Testis (tissue), 3 donors: ENCODE data around the gene MIPEP. TPM values are rescaled to one million over a fixed set of nuclear protein-coding genes. Genes with fewer than 3 reads are reported as not detected.
A peak's percentile ranks its signal among the peaks of the same experiment; 100 is the strongest.

Experiments
- DNase-seq: peaks from one replicate; pipeline ENCODE4 v3.0.0-alpha.2; 2019
- H3K27ac ChIP-seq, 2 donors: fragments of 200-600 bp; sonication (generic); one replicate each; pipeline ENCODE4 v1.5.1; 2019
- H3K27me3 ChIP-seq: fragments of 200-600 bp; sonication (generic); one replicate; pipeline ENCODE4 v1.5.1; 2019
- H3K36me3 ChIP-seq: fragments of 200-600 bp; sonication (generic); one replicate; pipeline ENCODE4 v1.5.1; 2017; ENCODE audit warnings: low read depth; ENCODE audit errors: missing control alignments
- H3K4me1 ChIP-seq: fragments of 200-600 bp; sonication (generic); one replicate; pipeline ENCODE4 v1.5.1; 2019
- H3K4me3 ChIP-seq, 2 donors: fragments of 200-600 bp; sonication (generic); one replicate each; pipeline ENCODE4 v1.5.1; 2017 to 2019
- H3K9me3 ChIP-seq: fragments of 200-600 bp; sonication (generic); one replicate; pipeline ENCODE4 v1.5.1; 2017
- CTCF ChIP-seq, 3 experiments: fragments of 450-650 bp in 2 of 3; fragments of 200-600 bp in 1 of 3; sonication (generic) in 1 of 3; IDR thresholded peaks; one replicate each; pipeline ENCODE4 v1.5.1; 2016 to 2019; ENCODE audit warnings: antibody characterized with exemption in 3 of 3, mild to moderate bottlenecking in 2 of 3, moderate library complexity in 1 of 3
- POLR2A ChIP-seq: fragments of 450-650 bp; IDR thresholded peaks from one replicate; pipeline ENCODE4 v1.6.1; 2017; ENCODE audit warnings: antibody characterized with exemption, mild to moderate bottlenecking, moderate library complexity
- WGBS, 2 donors: methylation state at CpG; one replicate each; pipeline ENCODE4 v1.1.5; 2018; 5-methylcytosine and 5-hydroxymethylcytosine counted together
- intact Hi-C: fragments of 100-400 bp; cut with DNase I; formaldehyde crosslinking; loops from one replicate; pipeline ENCODE4 v1.15.1; 2023; ENCODE audit warnings: low total_unique reads
- polyA plus RNA-seq: library from polyadenylated mRNA; stranded (reverse); fragments of 350-450 nt; fragmentation: Illumina TruSeq; extraction: RNeasy Lipid Tissue Mini Kit (QIAGEN cat#74804); gene quantifications from one replicate; pipeline ENCODE4 v1.2.3, GENCODE V29; 2014; ENCODE audit warnings: low read depth, low replicate concordance; ENCODE audit not compliant: insufficient read depth
- total RNA-seq, 2 donors: library from RNA; depleted of rRNA; stranded (reverse); fragments of >200 nt; gene quantifications; one replicate each; pipeline ENCODE4 v1.2.3, GENCODE V29; 2016

Gene MIPEP
- total and polyA plus RNA-seq, 3 donors from 2014 or later = 25.7 to 29.4 (median 27.6) TPM

GRCh38 chr13:23799945-23800344 lies 89.3 kb downstream of the MIPEP start:
- intact Hi-C loops = no loop called here
- Histone ChIP-seq H3K36me3 (no peaks in the 10 kb centered on the region), H3K27me3 (no peaks in the 10 kb centered on the region), H3K27ac (peak overlapping the region in 1 of 2 donors; percentile 36), H3K4me1 (no peaks in the 10 kb centered on the region), H3K9me3 (no peaks in the 10 kb centered on the region), H3K4me3 (no peak overlapping the region)
- TF ChIP-seq POLR2A = no peak
- TF ChIP-seq CTCF (IDR thresholded peaks at IDR 0.05) = no peak
- WGBS, 2 donors = 53 to 65% methylated on average over 1 of the region's 1 CpG
- no peak for DNase-seq

- TF ChIP-seq POLR2A (no peak), CTCF (IDR thresholded peaks at IDR 0.05) (no peak)
- Histone ChIP-seq H3K27me3 (no peaks in the 10 kb centered on the region), H3K4me3 (no peak overlapping the region), H3K36me3 (no peaks in the 10 kb centered on the region), H3K4me1 (no peaks in the 10 kb centered on the region), H3K9me3 (no peaks in the 10 kb centered on the region), H3K27ac (no peak overlapping the region)
- intact Hi-C loops = no loop called here
- no peak for DNase-seq
- 93 to 97% methylated on average over 5 of the region's 5 CpGs for WGBS, 2 donors
These were observed 91.8 kb downstream of the MIPEP start for GRCh38 chr13:23797276-23797903.

GRCh38 chr13:23796551-23796950 lies 92.6 kb downstream of the MIPEP start:
- no peak for TF ChIP-seq CTCF (IDR thresholded peaks at IDR 0.05)
- TF ChIP-seq POLR2A = no peak
- Histone ChIP-seq H3K9me3 (no peaks in the 10 kb centered on the region), H3K27me3 (no peaks in the 10 kb centered on the region), H3K4me1 (no peaks in the 10 kb centered on the region), H3K36me3 (no peaks in the 10 kb centered on the region), H3K27ac (no peak overlapping the region), H3K4me3 (no peak overlapping the region)
- no peak for DNase-seq
- WGBS, 2 donors = 74 to 87% methylated on average over 2 of the region's 2 CpGs
- intact Hi-C loops = no loop called here

GRCh38 chr13:23794267-23795161 lies 94.7 kb downstream of the MIPEP start:
- Histone ChIP-seq H3K27me3 (no peaks in the 10 kb centered on the region), H3K4me3 (no peak overlapping the region), H3K27ac (no peak overlapping the region), H3K36me3 (no peaks in the 10 kb centered on the region), H3K9me3 (no peaks in the 10 kb centered on the region), H3K4me1 (no peaks in the 10 kb centered on the region)
- TF ChIP-seq POLR2A = no peak
- TF ChIP-seq CTCF (IDR thresholded peaks at IDR 0.05) = no peak
- 64 to 73% methylated on average over 7 of the region's 7 CpGs for WGBS, 2 donors
- no peak for DNase-seq
- intact Hi-C loops = no loop called here
